ENCODE results near the gene MZB1. TPM values are rescaled to one million over a fixed set of nuclear protein-coding genes. Genes with fewer than 3 reads are reported as not detected.

Gene MZB1
- polyA plus RNA-seq, 1 experiment: not detected

DNA sequence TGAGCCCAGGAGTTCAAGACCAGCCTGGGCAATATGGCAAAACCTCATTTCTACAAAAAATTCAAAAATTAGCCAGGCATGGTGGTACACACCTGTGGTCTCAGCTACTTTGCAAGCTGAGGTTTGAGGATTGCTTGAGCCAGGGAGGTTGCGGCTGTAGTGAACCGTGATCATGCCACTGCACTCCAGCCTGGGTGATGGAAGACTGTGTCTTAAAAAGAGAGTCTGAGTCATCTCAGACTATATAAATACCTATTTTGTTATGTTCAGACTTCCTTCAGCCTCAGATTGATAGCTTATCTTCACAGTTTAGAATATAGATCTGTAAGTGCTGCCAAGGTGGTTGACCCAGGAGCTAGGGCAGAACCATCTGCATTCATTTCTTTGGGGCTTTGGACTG is 49.7 kb downstream of the MZB1 start:
- DNase-seq (ENCODE audit: low read depth, low spot score): no peak
- Histone ChIP-seq H3K4me3 (ENCODE audit: low read depth, low read length) (no peak overlapping the region), H3K9me3 (ENCODE audit: control insufficient read depth, insufficient read depth, low read length) (no peaks in the 10 kb centered on the region; the same call in 1 of the 2 replicates), H3K27me3 (ENCODE audit: control insufficient read depth, insufficient read depth, low read length) (no peaks in the 10 kb centered on the region), H3K27ac (ENCODE audit: low read depth, low read length) (no peak overlapping the region)
- POLR2A ChIA-PET: interaction anchor here (1.1 kb wide), 1 partner anchor 47 kb away, joined by 5 read pairs; the partner anchor contains the start of gene MATR3
- CTCF ChIA-PET: interaction anchor here (1.2 kb wide), 1 partner anchor 8 kb away, joined by 3 read pairs; no protein-coding TSS in a partner anchor
- TF ChIP-seq, protein P1, sequence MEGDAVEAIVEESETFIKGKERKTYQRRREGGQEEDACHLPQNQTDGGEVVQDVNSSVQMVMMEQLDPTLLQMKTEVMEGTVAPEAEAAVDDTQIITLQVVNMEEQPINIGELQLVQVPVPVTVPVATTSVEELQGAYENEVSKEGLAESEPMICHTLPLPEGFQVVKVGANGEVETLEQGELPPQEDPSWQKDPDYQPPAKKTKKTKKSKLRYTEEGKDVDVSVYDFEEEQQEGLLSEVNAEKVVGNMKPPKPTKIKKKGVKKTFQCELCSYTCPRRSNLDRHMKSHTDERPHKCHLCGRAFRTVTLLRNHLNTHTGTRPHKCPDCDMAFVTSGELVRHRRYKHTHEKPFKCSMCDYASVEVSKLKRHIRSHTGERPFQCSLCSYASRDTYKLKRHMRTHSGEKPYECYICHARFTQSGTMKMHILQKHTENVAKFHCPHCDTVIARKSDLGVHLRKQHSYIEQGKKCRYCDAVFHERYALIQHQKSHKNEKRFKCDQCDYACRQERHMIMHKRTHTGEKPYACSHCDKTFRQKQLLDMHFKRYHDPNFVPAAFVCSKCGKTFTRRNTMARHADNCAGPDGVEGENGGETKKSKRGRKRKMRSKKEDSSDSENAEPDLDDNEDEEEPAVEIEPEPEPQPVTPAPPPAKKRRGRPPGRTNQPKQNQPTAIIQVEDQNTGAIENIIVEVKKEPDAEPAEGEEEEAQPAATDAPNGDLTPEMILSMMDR (IDR thresholded peaks at IDR 0.05; ENCODE audit: low read depth, low read length): no peak

Other genes starting within 250 kb of the MZB1 start
- 57.9 and 64.6 TPM in 2 replicates for gene SIL1, start 191.5 kb downstream of the MZB1 start, polyA plus RNA-seq (2011; rRNA removed)
- gene MATR3, start 96.2 kb downstream of the MZB1 start, polyA plus RNA-seq (2011; rRNA removed): 142 and 166 TPM in 2 replicates
- gene PAIP2, start 48.1 kb downstream of the MZB1 start, polyA plus RNA-seq (2011; rRNA removed): 76.3 and 113 TPM in 2 replicates
- 0.10 TPM in 1 of 2 replicates, not detected in the other for gene SLC23A1, start 6.6 kb downstream of the MZB1 start, polyA plus RNA-seq (2011; rRNA removed)
- gene PROB1, start 5.2 kb upstream of the MZB1 start, polyA plus RNA-seq (2011; rRNA removed): 0.19 and 0.25 TPM in 2 replicates
- 3.5 and 3.9 TPM in 2 replicates for gene SPATA24, start 14.2 kb upstream of the MZB1 start, polyA plus RNA-seq (2011; rRNA removed)
- gene DNAJC18, start 49.6 kb upstream of the MZB1 start, polyA plus RNA-seq (2011; rRNA removed): 12.7 and 17.7 TPM in 2 replicates
- 0.82 and 1.1 TPM in 2 replicates for gene ECSCR, start 72.8 kb upstream of the MZB1 start, polyA plus RNA-seq (2011; rRNA removed)
- gene SMIM33, start 81.1 kb upstream of the MZB1 start, polyA plus RNA-seq (2011; rRNA removed): not detected in 2 replicates
- gene STING1, start 92.8 kb upstream of the MZB1 start, polyA plus RNA-seq (2011; rRNA removed): 50.6 and 66.9 TPM in 2 replicates
- 51.5 and 60.9 TPM in 2 replicates for gene UBE2D2, start 171.4 kb upstream of the MZB1 start, polyA plus RNA-seq (2011; rRNA removed)